GM12891 (cell line): Measurements from ENCODE around the gene PANK2.

ENCODE experiments used
- POLR2A ChIP-seq: IDR thresholded peaks from 2 replicates; pipeline ENCODE4 v1.6.1; 2011; ENCODE audit warnings: low read depth, low read length, control low read depth
- POLR2AphosphoS5 ChIP-seq: IDR thresholded peaks from 2 replicates; pipeline ENCODE4 v1.6.1; 2011; ENCODE audit warnings: low read depth, low read length, control low read depth
- SPI1 ChIP-seq: IDR thresholded peaks from 2 replicates; pipeline ENCODE4 v1.6.1; 2011; ENCODE audit warnings: low read depth, low read length, control low read depth
- TAF1 ChIP-seq: IDR thresholded peaks from 2 replicates; pipeline ENCODE4 v1.6.1; 2011; ENCODE audit warnings: low read depth, low read length, control low read depth

GRCh38 chr20:3900187-3900604 lies 11.0 kb downstream of the PANK2 start:
- no peak for TF ChIP-seq POLR2AphosphoS5
- TF ChIP-seq TAF1 = no peak
- TF ChIP-seq POLR2A = no peak
- TF ChIP-seq SPI1 = no peak
